ENCODE measurements around the gene C3orf22.

DNA sequence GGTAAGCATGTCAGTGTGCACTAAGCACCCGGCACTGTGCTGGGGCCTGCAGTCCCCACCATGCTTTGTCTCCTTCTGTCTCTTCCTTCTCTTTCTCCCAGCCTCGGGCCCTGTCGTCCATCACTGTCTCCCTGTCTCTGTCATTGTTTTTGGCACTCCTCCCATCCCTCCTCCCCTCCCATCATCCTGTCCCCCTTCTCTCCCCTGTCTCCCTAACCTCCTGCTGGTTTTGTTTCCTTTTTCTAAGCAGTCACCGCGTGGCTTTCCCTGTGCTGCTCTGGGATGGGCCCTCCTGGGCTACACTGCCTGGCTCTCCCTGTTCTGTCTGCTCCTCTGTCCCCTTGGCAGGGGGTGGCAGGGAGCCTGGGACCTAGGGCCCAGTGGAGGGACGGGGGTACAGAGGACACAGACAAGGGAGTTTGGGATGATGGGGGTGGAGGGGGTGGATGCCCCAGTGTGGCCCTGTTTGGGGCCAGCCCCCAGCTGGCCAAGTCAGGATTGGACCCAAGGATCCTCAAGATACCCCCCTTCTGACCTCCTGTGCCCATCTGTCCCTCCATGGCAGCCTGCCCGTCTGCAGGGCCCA is 29.1 kb downstream of the C3orf22 start:
- TF ChIP-seq, protein P1, sequence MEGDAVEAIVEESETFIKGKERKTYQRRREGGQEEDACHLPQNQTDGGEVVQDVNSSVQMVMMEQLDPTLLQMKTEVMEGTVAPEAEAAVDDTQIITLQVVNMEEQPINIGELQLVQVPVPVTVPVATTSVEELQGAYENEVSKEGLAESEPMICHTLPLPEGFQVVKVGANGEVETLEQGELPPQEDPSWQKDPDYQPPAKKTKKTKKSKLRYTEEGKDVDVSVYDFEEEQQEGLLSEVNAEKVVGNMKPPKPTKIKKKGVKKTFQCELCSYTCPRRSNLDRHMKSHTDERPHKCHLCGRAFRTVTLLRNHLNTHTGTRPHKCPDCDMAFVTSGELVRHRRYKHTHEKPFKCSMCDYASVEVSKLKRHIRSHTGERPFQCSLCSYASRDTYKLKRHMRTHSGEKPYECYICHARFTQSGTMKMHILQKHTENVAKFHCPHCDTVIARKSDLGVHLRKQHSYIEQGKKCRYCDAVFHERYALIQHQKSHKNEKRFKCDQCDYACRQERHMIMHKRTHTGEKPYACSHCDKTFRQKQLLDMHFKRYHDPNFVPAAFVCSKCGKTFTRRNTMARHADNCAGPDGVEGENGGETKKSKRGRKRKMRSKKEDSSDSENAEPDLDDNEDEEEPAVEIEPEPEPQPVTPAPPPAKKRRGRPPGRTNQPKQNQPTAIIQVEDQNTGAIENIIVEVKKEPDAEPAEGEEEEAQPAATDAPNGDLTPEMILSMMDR (conservative IDR thresholded peaks at IDR 0.05; ENCODE audit: low read length): no peak
- TF ChIP-seq EZH2phosphoT487 (IDR thresholded peaks at IDR 0.05; ENCODE audit: borderline replicate concordance, low read depth, low read length): no peak
